Chondrocyte (in vitro differentiated cells): ENCODE data around the gene SPEG. TPM values are rescaled to one million over a fixed set of nuclear protein-coding genes. Genes with fewer than 3 reads are reported as not detected.

Experiments
- DNase-seq: peaks from one replicate; pipeline ENCODE4 v3.0.0; 2021; ENCODE audit warnings: mixed read lengths, low spot score
- H3K27ac Mint-ChIP-seq: one replicate; pipeline ENCODE4 v1.8.0; 2021; ENCODE audit warnings: mild to moderate bottlenecking, moderate library complexity, mixed read lengths; ENCODE audit not compliant: unreplicated experiment
- H3K27me3 Mint-ChIP-seq: 2 replicates; pipeline ENCODE4 v1.8.0; 2021; ENCODE audit warnings: low read depth, mixed read lengths
- H3K36me3 Mint-ChIP-seq: 2 replicates; pipeline ENCODE4 v1.8.0; 2021; ENCODE audit warnings: low read depth, mixed read lengths
- H3K4me1 Mint-ChIP-seq: 2 replicates; pipeline ENCODE4 v1.8.0; 2021; ENCODE audit warnings: low read depth, mild to moderate bottlenecking, mixed read lengths
- H3K4me3 Mint-ChIP-seq: one replicate; pipeline ENCODE4 v1.8.0; 2021; ENCODE audit warnings: mild to moderate bottlenecking, moderate library complexity, mixed read lengths; ENCODE audit not compliant: unreplicated experiment
- H3K9me3 Mint-ChIP-seq: 2 replicates; pipeline ENCODE4 v1.8.0; 2021; ENCODE audit warnings: low read depth, mixed read lengths
- CTCF ChIP-seq: fragments of 200-600 bp; sonication (generic); IDR thresholded peaks from 2 replicates; pipeline ENCODE4 v1.5.0; 2021; ENCODE audit warnings: antibody characterized with exemption, mild to moderate bottlenecking, moderate library complexity
- total RNA-seq: library from RNA; stranded (reverse); gene quantifications from 3 replicates; pipeline ENCODE4 v1.2.1, GENCODE V29; 2021

SPEG gene
- total RNA-seq, 1 donor from 2014 or later: 94.9 TPM

GRCh38 chr2:219441451-219442255 is 7.0 kb downstream of the SPEG start:
- Mint-ChIP-seq H3K27ac (peak overlapping the region; percentile 86), H3K9me3 (no peaks in the 10 kb centered on the region), H3K36me3 (no peaks in the 10 kb centered on the region), H3K4me1 (peaks cover 47% of the 10 kb centered on the region), H3K27me3 (no peaks in the 10 kb centered on the region), H3K4me3 (peak overlapping the region; percentile 91)
- DNase-seq: no peak
- TF ChIP-seq CTCF: no peak

- H3K27ac Mint-ChIP-seq: peak overlapping the region; percentile 59
- peaks cover 53% of the 10 kb centered on the region for H3K4me1 Mint-ChIP-seq
- peak overlapping the region; percentile 81 for H3K4me3 Mint-ChIP-seq
- DNase-seq: no peak
- no peaks in the 10 kb centered on the region for H3K27me3 Mint-ChIP-seq
- no peaks in the 10 kb centered on the region for H3K36me3 Mint-ChIP-seq
- H3K9me3 Mint-ChIP-seq: no peaks in the 10 kb centered on the region
- TF ChIP-seq CTCF: no peak
Observed at GRCh38 chr2:219442256-219443015, 7.8 kb downstream of the SPEG start.

GRCh38 chr2:219443016-219443696 is 8.5 kb downstream of the SPEG start:
- TF ChIP-seq CTCF: no peak
- no peaks in the 10 kb centered on the region for H3K36me3 Mint-ChIP-seq
- peaks cover 55% of the 10 kb centered on the region for H3K4me1 Mint-ChIP-seq
- H3K27me3 Mint-ChIP-seq: no peaks in the 10 kb centered on the region
- no peak overlapping the region for H3K27ac Mint-ChIP-seq
- H3K9me3 Mint-ChIP-seq: no peaks in the 10 kb centered on the region
- DNase-seq: no peak
- H3K4me3 Mint-ChIP-seq: peak overlapping the region; percentile 81

- no peak for DNase-seq
- H3K4me1 Mint-ChIP-seq: peaks cover 55% of the 10 kb centered on the region
Observed at GRCh38 chr2:219443697-219444023, 9.0 kb downstream of the SPEG start.

More at GRCh38 chr2:219443697-219444023, 9.0 kb downstream of the SPEG start:
- no peak for TF ChIP-seq CTCF
- Mint-ChIP-seq H3K27me3 (no peaks in the 10 kb centered on the region), H3K9me3 (no peaks in the 10 kb centered on the region), H3K36me3 (no peaks in the 10 kb centered on the region), H3K4me3 (no peak overlapping the region), H3K27ac (no peak overlapping the region)
